ENCODE results near the gene EFCC1.

DNA sequence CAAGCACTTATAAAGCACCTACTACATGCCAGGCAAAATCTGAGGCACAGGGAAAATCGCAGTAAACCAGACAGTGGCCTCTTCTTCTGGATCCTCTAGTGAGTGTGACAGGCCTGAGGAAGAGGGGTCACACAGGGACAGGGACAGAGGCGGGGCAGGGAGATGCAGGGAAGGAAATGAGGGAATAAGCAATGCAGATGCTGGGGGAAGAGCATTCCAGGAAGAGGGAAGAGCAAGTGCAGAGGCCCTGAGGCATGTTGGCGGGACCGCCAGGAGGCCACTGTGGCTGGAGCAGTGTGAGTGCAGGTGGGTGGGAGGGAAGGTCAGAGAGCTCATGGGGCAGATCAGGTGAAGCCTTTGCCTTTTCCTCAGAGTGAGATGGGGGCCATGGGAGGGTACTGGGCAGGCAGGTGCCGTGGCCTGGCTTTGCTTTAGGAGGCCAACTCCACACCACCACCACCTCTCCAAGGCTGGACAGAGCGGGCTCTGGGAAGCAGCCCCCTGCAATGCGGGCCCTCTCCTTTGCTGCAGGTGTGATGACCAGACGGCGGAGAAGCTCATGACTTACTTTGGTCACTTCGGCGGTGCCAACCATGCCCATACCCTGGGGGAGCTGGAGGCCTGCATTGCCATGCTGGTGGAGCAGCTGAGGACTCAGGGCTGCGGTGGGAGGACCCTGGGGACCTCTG lies 32.7 kb downstream of the EFCC1 start:
- TF ChIP-seq CTCF (conservative IDR thresholded peaks at IDR 0.05): no peak
- no peak for TF ChIP-seq EZH2 (IDR thresholded peaks at IDR 0.05; ENCODE audit: low read depth)

Data from PC-9 (cell line).